Colon (tissue), 2 donors: Measurements from ENCODE around the gene ZNF750.

Source experiments
- FAIRE-seq: peaks from 2 replicates; lab custom pipeline; 2012; peaks lifted over from hg19 to GRCh38; lab: Jason Lieb, UNC
- donor health status: control.
- donor health status: control.

The ZNF750 gene

GRCh38 chr17:82859431-82860403 is 19.9 kb upstream of the ZNF750 start:
- FAIRE-seq = no peak

- FAIRE-seq = no peak
Measured at GRCh38 chr17:82858376-82859126, 18.7 kb upstream of the ZNF750 start.

DNA sequence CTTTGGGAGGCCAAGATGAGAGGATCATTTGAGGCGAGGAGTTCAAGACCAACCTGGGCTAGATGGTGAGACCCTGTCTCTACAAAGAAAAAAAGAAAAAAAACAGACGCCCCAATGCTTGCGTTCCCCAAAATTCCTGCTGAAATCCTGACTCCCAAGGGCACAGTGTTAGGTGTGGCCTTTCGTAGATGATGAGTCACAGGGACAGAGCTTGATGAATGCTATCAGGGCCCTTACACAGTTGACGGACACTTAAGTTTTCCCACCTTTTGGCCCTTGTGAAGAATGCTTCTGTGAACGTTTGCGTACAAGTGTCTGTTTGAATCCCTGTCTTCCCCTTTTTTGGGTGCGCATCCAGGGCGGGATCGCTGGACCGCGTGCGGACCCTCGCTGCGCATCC is 16.5 kb upstream of the ZNF750 start:
- FAIRE-seq = no peak

GRCh38 chr17:82854226-82854625 is 14.4 kb upstream of the ZNF750 start:
- no peak for FAIRE-seq

GRCh38 chr17:82851381-82851780 is 11.6 kb upstream of the ZNF750 start:
- no peak for FAIRE-seq

GRCh38 chr17:82849076-82849945 is 9.5 kb upstream of the ZNF750 start:
- no peak for FAIRE-seq

GRCh38 chr17:82848022-82848592 is 8.3 kb upstream of the ZNF750 start:
- FAIRE-seq = no peak

DNA sequence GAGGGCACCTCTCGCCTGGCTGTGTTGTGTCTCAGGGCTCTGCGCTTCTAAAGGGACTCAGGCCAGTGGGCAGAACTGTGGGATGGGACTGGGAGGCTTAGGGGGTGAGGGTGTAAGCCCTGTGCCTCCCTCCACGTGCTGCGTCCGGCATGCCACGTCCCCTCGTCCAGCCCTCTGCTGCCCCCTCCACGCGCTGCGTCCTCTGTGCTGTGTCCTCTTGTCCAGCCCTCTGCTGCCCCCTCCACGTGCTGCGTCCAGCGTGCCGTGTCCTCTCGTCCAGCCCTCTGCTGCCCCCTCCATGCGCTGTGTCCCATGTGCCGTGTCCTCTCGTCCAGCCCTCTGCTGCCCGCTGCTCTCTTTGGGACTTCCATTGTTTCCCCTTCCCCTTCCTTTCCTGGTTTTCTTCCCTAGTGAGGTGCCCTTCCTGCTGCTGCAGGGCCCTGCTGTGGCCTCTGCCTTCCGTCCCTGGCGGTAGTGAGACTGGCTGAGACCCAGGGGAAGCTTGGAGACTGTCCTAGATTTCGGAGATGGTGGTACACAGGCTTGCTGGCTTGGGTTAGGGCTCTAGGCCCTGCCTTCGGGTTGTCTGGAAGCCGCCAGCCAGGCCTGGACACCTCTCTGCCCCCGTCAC is 6.4 kb upstream of the ZNF750 start:
- no peak for FAIRE-seq

GRCh38 chr17:82845163-82845807 is 5.5 kb upstream of the ZNF750 start:
- no peak for FAIRE-seq

DNA sequence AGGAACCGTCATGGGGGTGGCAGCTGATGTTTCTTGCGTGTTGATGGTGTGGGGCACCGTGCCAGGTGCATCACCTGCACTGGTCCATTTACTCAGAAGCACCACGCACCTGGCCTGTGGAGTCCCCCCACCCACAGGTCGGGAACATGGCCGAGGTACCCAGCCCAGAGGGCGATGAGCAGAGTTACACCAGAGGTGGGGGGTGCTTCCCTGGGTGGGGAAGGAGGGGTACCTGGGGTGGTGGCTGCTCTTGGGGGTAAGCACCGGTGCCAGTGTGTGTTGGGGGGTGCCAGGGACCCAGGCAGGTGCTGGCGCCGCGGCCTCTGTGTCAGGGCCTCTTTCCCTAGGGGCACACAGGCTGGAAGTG is 5.0 kb upstream of the ZNF750 start:
- FAIRE-seq = no peak

- no peak for FAIRE-seq
Measured at GRCh38 chr17:82843904-82844680, 4.3 kb upstream of the ZNF750 start.

DNA sequence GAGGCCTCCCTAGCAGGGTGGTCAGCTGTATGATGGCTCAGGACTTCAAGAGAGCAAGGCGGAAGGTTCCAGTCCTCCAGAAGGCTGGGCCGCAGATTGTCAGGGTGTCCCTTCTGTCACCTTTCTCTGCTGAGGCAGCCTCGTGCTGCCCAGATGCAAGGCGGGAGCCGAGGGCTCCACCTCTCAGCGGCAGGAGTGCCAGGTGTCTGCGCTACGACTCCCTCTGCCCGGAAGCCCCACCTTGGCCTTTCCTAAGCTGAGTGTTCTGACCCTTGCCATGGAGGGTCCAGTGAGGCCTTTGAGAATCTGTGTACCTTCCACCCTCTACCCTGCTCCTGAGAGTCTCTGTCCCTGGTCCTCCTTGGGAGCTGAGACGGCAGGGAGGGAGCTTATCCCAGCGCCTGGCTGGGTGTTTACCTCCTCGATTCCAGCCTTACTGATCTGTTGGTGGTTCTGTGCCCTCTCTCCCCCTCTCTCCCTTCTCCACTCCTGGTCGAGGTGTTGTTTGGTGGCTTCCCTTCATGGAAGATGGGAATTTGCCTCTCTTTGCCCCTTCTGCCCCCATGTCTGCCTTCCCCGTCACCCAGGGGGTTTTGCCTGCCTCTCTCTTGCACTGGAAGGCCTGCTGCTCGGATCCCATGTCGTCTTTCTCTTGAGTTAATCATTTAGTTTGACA is 2.2 kb upstream of the ZNF750 start:
- FAIRE-seq = no peak

- FAIRE-seq = no peak
Measured at GRCh38 chr17:82840431-82840831, 609 bp upstream of the ZNF750 start.

DNA sequence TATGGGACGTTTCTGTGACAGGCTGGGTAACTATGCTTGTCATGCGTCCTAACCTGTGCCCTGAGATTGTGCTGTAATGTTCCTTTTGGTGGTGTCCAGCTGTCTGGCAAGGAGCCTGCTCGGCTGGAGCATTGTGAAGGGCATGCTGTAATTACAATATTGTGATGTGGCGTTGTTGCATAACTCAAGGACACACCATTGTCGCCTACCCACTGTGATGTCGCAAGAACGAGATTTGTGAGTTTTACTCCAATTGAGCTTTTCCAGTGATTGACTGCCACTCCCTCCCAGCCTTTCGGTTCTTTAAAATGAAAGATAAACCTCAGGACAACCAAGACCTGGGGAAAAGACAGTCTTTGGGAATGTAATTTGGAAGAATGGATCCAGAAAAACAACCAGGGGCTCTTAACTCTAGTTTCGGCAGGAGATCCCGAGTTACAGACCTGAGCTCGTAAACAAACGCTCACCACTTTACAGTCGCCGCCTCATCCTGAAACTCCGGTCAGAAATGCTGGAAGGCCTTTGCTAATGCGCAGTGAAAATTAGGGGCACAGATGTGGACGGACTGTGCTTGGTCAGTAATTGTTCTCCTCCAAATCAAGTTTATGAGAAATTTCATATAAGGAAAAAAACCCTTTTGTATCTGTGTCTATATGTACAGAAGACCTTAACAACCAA is 1.3 kb downstream of the ZNF750 start:
- no peak for FAIRE-seq

DNA sequence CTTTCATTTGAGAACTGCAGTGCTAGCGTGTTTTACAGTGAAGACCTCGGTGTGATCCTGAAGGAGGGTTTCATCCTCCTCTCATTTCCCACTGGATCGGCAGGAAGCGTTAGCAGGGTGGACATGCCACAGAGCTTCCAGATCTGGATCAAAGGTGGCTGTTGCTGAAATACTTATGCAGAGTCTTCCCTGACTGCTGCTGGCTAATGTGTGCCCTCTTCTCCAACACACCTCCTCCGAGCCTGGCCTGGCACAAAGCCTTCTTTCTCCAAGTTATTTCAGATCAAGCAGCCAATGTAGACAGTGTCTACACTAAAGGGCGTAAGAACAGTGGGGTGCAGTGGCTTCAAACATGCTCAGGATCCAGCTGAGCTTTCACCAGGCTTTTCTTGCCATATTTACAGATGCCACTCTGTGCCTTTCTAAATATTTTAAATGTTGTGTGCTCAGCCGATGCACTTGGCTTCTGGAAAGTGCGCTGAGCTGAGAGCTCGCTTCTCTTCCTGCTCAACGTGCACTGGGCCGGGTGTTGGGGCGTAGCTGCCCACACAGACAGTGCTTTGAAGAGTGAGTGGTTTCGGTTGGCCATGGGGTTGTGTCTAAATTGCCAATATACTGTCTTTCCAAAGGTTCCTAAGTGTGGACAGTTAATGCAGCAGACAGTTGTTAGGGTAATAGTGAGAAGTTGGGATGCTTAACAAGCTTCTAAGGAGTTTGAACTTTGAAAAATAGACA is 2.1 kb downstream of the ZNF750 start:
- no peak for FAIRE-seq

- no peak for FAIRE-seq
Measured at GRCh38 chr17:82836823-82837357, 2.9 kb downstream of the ZNF750 start.

- FAIRE-seq = no peak
Measured at GRCh38 chr17:82835766-82836512, 3.9 kb downstream of the ZNF750 start.
